CD4-positive, alpha-beta T cell treated with Interleukin-10 for 1 hour (primary cell): ENCODE data around the gene ACSS3.

ENCODE experiments used
- DNase-seq: peaks from one replicate; pipeline ENCODE4 v3.0.0-alpha.2; 2020

The ACSS3 gene

GRCh38 chr12:81303935-81304334, 226.1 kb downstream of the ACSS3 start:
- no peak for DNase-seq
